Stimulated activated CD4-positive, alpha-beta T cell treated with anti-CD3 and anti-CD28 coated beads, Interleukin-1b, Interleukin-23, amount 100 ng/mL, for 24 hours (primary cell): ENCODE measurements around the gene EPS15.
"Not testable (repeated sequence)": the region's sequence is repeated elsewhere in the genome, so short reads cannot be mapped to it uniquely, and the experiment has no call there.

Experiments used
- DNase-seq, 4 experiments: peaks; one replicate each; pipeline ENCODE4 v3.0.0-alpha.2; 2020; ENCODE audit warnings: low read depth in 4 of 4, low spot score in 1 of 4

The EPS15 gene

GRCh38 chr1:51386259-51386658 lies 132.8 kb downstream of the EPS15 start:
- not testable (repeated sequence) for DNase-seq

DNA sequence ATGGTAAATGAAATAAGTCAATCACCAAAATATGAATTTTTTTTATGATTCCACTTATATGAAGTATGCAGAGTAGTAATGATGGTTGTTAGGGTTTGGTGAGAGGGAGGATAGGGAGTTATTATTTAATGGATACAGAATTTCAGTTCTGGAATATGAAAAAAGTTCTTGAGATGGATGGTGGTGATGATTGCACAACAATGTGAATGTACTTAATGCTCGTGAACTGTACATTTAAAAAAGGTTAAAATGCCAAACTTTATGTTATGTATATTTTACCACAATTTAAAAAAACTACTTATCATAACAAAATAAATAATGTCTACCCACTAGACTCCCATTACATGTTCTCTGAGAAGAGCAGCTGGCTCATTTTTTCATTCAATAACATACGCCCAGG lies 133.3 kb downstream of the EPS15 start:
- no peak for DNase-seq

DNA sequence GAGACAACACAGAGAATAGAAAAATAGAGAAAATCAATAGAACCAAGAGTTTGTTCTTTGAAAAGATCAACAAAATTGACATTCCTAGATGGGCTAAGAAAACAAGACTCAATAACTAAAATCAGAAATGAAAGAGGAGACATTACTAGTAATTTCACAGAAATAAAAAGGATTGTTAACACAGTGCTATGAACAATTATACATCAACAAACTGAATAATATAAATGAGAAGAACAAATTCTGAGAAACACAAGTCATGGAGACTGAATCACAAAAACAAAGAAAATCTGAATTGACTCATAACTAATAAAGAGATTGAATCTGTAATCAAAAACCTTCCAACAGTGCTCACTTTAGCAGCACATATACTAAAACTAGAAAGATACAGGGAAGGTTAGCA lies 137.1 kb downstream of the EPS15 start:
- no peak for DNase-seq

DNA sequence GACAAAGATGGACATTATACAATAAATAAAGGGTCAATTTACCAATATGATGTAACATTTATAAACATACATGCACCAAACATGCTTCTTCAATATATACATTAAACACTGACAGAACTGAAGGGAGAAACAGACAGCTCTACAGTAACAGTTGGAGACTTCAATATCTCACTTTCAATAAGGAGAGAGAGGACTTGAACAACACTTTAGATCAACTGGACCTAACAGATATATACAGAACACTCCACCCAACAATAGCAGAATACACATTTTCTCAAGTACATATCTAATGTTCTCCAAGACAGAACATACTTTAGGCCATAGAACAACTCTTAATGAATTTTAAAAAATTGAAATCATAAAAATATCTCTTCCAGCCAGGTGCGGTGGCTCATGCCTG lies 138.1 kb downstream of the EPS15 start:
- no peak for DNase-seq

DNA sequence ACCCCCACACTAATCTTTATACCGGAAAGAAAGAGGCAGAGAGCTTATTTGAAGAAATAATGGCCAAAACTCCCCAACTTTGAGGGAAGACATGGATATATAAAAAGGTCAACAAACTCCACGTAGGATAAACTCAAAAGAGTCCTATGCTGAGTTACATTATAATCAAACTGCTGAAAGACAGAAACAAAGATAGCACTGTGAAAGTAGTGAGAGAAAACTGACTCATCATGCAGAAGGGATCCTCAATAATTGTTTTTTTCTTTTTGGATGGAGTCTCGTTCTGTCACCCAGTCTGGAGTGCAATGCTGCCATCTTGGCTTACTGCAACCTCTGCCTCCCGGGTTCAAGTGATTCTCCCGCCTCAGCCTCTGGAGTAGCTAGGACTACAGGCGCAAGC lies 140.2 kb downstream of the EPS15 start:
- no peak for DNase-seq

- no peak for DNase-seq
These were observed 145.2 kb downstream of the EPS15 start for GRCh38 chr1:51373898-51374297.

- no peak for DNase-seq
These were observed 146.5 kb downstream of the EPS15 start for GRCh38 chr1:51372561-51372960.

DNA sequence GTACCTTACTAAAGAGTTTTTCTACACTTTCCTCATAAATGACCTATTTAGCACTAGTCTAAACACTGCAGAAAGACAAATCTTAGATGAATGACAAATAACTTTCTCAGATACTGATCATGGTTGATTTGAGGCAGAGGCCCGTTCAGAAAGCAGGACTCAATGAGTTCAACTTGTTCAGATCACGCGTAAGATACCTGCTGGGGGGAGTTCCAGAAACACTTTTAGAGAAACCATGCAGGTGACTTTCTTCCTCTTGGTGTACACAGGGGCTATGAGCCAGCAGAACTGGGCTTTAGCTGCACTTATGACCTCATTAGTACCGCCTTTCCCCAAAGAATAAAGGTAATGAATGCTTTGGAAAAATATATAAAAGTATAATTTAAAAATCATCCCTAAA lies 149.9 kb downstream of the EPS15 start:
- DNase-seq: no peak

- DNase-seq: no peak
These were observed 153.3 kb downstream of the EPS15 start for GRCh38 chr1:51365774-51366173.

DNA sequence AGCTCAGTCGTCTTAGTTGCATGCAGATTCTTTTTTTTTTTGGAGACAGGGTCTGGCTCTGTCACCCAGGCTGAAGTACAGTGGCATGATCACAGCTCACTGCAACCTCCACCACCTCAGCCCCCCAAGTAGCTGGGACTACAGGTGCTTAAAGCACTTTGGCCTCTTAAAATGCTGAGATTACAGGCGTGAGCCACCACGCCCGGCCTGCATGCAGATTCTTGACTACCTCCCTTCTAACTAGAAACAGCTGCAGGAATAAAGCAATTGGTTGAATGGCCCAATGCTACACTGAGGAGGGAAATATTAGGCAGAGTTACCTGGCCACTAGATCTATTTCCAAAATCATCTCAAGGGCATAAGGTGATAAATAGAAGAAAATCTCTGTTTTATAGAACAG lies 159.2 kb downstream of the EPS15 start:
- no peak for DNase-seq

GRCh38 chr1:51355382-51355781 lies 163.7 kb downstream of the EPS15 start:
- DNase-seq: no peak

DNA sequence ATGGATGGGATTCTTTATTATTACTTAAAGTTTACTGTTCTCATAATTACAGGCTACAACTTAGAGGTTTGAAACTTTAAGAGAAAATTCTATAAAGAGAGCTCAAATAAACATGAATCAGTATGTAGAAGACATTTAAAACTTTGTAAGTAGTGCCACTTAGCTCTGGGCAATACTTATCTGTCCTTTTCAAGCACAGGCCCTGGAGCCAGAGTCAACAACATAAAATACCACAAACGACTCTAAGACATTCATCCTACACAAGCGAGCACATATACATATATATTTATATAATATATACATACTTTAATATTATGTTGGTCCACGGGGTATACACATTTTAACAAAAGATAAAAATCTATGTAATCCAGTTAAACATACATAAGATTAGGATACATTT lies 164.7 kb downstream of the EPS15 start:
- DNase-seq: no peak

DNA sequence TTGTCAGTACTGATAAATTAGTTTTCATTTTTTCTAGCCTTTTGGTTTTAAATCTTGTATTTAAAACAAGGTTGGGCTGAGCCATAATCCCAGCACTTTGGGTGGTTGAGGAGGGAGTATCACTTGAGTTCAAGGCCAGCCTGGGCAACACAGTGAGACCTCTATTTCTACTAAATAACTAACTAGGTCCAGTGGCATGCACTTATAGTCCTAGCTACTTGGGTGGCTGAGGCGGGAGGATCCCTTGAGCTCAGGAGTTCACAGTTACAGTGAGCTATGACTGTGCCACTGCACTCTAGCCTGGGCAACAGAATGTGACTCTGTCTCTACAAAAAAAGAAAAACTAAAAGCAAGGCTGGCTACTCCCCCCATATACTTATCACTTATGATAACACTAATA lies 167.2 kb downstream of the EPS15 start:
- DNase-seq: no peak

- no peak for DNase-seq
These were observed 169.2 kb downstream of the EPS15 start for GRCh38 chr1:51349862-51350261.

GRCh38 chr1:51348147-51348527 lies 170.9 kb downstream of the EPS15 start:
- no peak for DNase-seq

- DNase-seq: no peak
These were observed 171.5 kb downstream of the EPS15 start for GRCh38 chr1:51347398-51348146.

DNA sequence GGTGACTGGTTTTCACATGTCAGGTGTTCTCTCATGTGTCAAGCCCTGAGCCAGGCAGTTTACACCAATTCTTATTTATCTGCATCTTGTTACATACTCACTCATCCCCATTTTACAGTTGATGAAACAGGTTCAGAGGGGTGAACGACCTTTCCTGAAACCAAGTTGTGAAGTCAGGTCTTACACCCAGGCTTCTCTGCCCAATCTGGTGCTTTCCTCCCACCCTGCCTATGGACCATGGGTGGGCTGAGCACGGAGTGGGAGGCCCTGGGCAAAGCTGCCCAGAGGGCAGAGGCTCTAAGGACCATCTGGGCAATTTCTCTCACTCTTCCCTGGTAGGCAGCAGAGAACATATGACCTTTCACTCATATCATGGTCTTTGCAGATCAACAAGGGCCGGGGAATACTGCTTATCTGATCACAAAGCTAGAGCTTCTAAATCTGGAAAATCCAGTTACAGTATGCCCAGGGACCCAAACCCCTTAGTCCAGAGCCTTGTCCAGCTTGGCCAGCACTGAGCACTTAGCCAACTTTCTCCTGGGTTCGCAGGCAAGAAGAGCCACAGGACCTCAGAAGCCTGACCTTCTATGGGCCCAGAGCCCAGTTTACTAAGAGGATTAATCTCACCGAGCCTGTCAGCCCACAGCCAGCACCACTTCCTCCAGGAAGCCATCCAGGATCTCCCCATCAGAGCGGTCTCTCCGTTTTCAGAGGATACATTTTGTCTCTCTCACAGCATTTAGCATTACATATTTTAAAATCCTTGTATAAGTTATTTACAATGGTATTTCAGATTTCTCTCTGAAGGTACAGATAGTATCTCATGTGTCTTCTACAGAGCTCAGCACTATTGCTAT lies 172.8 kb downstream of the EPS15 start:
- no peak for DNase-seq

DNA sequence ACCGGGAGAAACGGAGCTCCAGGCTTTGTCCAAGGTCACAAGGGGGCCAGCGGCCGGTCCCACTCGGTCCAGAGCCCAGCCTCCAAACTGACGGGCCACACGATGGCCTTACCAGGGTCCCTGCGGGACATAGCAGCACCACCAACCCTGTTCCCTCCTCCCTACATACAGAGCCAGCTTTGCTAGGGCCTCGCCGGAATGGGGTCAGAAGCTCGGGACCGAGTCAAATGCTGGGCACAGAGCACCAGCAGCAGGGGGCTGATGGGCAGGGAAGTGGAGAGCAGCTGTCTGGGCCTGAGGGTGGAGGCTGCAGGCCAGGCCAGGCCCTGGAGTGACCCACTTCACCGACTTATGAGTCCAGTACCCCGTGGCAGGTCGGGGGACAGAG lies 173.8 kb downstream of the EPS15 start:
- no peak for DNase-seq

DNA sequence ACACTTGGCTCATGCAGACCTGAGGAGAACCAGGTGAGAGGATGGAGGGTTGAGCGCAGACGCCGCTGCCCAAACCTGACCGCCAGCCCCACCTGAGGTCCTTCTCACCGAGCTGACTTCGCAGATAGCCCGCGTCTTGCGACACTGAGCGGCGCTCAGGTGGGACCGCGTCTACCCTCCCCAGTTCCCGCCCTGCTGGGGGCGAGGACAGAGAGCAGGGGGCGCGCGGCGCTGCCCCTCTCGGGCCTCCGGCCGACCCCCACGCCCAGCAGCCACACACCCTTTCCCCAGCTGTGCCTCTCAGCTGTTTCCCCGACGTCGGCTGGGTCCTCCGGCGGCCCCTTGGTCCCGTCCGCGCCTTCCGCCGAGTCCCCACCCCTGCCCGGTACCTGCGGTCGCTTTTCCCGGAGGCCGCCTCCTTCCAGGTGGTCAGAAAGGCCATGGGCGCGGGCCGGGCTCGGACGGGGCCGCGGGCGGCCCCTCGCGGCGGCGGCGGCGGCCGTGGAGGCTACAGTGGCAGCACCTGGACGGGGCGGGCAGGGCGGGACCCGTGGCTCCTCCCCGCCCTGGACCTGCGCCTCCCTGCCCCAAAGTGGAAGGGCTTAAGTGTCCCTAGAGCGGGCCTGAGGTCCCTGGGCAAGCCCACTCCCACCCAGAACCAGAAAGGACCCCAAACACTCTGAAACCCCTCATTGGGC lies 174.3 kb downstream of the EPS15 start:
- DNase-seq: no peak

- DNase-seq: no peak
These were observed 174.8 kb downstream of the EPS15 start for GRCh38 chr1:51344276-51344601.

- no peak for DNase-seq
These were observed 175.4 kb downstream of the EPS15 start for GRCh38 chr1:51343624-51344023.

- no peak for DNase-seq
These were observed 176.4 kb downstream of the EPS15 start for GRCh38 chr1:51342591-51343206.
